HG03175 (cell line): ENCODE data around the gene CYBA.
"Not testable (repeated sequence)": the region's sequence is repeated elsewhere in the genome, so short reads cannot be mapped to it uniquely, and the experiment has no call there.

Experiments used
- ATAC-seq: cut with Tn5 transposase; IDR thresholded peaks from one replicate; pipeline ENCODE4 v1.9.1; 2021; ENCODE audit warnings: mild to moderate bottlenecking, moderate library complexity; ENCODE audit not compliant: unreplicated experiment

CYBA gene

DNA sequence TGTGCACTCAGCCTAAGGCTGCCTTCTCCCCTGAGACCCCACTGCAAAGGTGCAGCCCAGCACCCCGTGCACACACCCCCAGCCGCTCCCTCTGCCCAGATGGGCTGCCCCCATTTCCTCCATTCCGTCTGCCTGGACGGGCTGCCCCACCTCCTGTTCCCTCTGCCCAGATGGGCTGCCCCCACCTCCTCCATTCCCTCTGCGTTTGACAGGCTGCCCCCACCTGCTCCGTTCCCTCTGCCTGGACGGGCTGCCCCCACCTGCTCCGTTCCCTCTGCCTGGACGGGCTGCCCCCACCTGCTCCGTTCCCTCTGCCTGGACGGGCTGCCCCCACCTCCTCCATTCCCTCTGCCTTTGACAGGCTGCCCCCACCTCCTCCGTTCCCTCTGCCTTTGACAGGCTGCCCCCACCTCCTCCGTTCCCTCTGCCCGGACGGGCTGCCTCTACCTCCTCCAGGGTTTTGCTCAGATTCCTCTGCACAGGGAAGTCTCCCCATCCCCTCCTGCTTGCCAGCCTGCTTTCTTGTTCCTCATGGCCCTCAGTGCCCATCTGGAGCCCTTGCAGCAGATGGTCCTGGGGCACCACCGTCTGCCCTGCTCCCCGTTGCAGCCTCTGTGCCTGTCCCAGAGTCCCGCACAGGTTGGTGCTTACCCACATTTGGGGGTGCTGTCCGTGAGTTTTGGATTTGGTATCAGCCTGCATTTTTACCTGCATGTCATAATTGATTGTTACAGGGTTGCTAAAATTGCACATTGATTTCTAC is 35.9 kb downstream of the CYBA start:
- no peak for ATAC-seq

GRCh38 chr16:88613911-88614817 is 36.7 kb downstream of the CYBA start:
- no peak for ATAC-seq

GRCh38 chr16:88613293-88613692 is 37.6 kb downstream of the CYBA start:
- ATAC-seq, result no peak

- no peak for ATAC-seq
Observed at GRCh38 chr16:88610909-88611812, 39.7 kb downstream of the CYBA start.

DNA sequence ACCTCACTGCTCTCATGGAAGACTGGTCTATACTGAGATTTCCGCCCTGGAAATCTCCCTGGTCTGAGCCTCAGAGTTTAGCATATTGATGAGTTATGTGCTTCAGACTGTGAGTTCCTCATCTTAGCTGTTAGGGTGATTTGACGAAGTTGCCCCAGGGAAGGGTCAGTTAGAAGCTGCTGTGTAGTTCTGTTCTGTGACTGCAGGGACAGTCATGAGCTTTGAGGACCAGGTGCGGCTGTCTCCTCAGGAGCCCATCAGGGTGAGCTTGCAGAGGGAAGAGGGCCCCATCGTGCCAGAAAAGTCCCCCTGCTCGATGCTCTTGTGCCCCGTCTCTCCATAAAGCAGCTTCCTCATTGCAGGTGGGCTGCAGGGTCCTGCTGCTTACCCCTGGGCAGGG is 40.8 kb downstream of the CYBA start:
- ATAC-seq, result no peak

GRCh38 chr16:88609426-88609825 is 41.4 kb downstream of the CYBA start:
- ATAC-seq, result not testable (repeated sequence)

- no peak for ATAC-seq
Observed at GRCh38 chr16:88608076-88608475, 42.8 kb downstream of the CYBA start.

DNA sequence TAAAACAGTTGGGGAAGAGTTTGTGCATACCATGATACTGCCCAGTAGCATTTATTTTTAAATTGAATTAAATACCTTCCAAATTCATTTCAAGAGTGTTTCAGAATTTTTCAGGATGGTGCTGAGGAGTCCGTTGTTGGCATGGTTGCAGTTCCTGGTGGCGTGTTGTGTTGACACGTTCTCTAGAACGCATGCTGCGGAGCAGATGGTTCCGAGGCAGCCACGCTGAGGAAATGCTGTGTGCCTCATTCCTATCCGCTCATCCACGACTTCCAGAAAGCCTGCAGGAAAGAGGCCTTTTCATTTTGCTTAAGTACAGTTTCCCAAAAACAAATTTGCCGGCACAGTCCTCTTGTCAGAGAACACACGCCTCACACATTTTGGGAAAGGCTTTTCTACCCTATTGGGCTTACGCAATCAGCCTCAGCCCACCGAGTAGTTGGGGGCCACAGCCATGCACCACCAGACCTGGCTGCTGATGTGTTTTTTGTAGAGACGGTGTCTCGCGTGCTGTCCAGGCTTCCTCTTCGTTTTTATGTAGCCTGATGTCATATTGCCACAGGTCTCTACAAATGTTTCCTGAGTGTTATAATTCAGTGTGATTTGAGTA is 44.6 kb downstream of the CYBA start:
- no peak for ATAC-seq

GRCh38 chr16:88605186-88606147 is 45.4 kb downstream of the CYBA start:
- no peak for ATAC-seq

- no peak for ATAC-seq
Observed at GRCh38 chr16:88602091-88602490, 48.8 kb downstream of the CYBA start.

DNA sequence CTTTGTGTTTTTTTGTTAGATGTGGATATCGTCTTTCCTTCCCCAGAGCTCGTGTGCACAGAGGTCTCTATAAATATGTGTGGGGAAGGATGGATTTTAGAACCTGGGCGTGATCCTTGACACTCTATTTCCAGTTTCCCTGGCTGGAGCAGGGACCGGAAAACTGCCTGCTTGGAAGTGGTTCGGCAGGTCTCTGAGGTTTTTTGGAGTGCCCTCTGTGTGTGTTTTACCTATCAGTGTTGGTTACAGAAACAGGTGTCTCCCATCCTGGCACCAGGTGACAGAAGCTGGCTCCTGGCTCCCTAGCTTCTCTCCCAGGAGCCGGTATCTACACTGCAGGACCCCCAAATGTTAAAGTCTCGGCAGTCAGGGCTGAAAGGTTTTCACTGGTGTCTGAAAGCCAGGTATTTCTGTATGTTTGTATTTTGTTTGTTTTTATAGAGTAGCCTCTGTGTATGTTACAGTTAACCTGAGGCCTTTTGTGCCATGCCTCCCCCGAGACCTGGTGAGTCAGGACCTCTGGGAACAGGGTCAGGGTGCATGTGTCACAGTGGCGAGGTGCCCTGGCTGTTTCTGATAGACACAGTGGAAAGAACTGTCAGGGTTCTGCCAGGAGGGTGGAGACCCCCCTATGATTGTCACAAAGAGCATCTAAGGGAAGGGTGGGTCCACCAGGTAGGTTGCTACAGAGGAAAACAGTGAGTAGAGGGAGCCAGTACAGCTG is 49.4 kb downstream of the CYBA start:
- no peak for ATAC-seq

DNA sequence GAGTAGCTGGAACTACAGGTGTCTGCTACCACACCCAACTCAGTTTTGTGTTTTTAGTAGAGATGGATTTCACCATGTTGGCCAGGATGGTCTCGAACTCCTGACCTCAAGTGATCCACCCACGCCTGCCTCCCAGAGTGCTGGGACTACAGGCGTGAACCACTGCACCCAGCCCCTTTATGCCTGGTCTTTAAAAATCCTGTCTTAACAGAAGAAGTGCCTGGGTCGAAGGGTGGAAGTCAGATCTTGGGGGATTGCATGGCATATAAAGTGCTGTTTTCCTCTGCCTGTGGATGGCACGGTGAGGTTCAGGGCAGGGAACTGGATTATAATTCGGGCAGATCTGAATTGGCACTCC is 50.3 kb downstream of the CYBA start:
- ATAC-seq, result no peak

GRCh38 chr16:88599825-88600538 is 50.9 kb downstream of the CYBA start:
- no peak for ATAC-seq

DNA sequence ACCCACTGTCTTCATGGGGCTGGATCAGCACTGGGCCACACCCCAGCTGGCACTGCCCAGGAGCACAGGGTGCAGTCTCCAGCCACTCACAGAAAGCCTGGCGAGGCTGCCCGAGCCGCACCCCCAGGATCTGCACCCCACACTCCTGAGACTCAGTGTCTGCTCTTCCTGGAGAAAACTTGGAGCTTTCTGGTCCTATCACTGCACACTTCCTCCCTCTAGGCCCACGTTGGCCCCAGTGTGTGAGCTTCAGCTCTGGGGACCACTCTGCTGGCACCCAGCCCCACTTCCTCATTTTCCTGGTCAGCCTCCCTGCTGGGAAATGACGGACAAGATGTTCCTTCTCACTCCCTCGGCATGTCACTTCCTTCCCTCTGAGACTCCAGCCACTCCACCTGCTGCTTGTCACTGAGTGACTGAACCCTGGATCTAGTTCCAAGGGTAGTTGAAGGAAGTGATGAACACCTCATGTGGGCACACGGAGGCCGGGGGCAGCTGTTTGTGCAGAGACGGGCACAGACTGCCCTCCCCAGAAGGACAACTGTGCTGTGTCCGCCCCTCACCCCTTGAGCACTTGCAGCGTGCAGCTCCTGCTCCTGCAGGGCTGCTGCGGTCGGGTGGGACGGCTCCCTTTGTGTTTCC is 51.6 kb downstream of the CYBA start:
- ATAC-seq, result no peak

DNA sequence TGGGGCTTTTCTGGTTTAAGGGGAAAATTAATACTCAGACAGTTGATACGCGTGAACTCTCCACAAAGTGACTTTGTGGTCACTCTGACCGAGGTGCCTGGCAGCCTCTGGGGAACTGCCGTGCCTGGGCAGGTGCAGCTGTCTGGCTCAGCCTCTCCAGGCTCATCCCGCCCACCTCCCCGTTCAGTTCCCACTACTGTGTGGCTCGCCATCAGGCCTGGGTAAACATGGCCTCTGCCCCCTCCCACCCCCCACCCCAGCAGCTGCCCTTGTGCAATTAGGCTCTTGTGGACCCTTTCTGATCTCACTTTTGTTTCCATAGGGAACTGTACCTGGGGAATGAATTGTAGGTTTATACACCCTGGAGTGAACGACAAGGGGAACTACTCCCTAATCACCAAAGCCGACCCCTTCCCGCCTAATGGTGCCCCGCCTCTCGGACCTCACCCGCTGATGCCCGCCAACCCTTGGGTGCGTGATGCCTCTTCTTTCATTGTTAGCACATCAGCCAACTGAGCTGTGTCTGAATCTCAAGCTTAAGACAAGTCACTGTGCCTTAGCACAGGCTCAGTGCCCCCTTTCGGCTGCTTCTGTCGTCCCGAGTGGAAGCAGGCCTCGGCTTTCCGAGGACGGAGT is 52.9 kb downstream of the CYBA start:
- no peak for ATAC-seq

- ATAC-seq, result no peak
Observed at GRCh38 chr16:88596483-88596882, 54.4 kb downstream of the CYBA start.

GRCh38 chr16:88595921-88596320 is 54.9 kb downstream of the CYBA start:
- ATAC-seq, result no peak
